Stimulated activated CD8-positive, alpha-beta memory T cell treated with anti-CD3 and anti-CD28 coated beads, Interleukin-4, amount 100 ng/mL, for 48 hours (primary cell): ENCODE measurements around the gene WDR81.
A peak's percentile ranks its signal among the peaks of the same experiment; 100 is the strongest.
"Not testable (repeated sequence)": the region's sequence is repeated elsewhere in the genome, so short reads cannot be mapped to it uniquely, and the experiment has no call there.

ENCODE experiments used
- DNase-seq: peaks from one replicate; pipeline ENCODE4 v3.0.0-alpha.2; 2020

The WDR81 gene

DNA sequence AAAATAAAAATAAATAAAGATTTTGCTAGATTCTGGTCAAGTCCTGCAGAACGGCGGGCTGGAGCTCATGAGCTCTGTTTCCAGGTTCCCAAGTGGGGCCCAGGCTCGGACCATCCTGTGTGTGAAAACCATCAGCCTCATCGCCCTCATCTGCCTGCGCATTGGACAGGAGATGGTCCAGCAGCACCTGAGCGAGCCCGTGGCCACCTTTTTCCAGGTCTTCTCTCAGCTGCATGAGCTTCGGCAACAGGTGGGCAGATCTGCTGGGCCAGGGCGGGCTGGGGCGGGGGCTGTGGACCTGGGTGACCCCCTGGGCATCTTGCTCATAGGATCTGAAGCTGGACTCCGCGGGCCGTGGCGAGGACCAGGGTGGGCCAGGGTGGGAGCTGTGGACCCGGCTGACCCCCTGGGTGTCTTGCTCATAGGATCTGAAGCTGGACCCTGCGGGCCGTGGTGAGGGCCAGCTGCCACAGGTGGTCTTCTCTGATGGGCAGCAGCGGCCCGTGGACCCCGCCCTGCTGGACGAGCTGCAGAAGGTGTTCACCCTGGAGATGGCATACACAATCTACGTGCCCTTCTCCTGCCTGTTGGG lies 7.8 kb downstream of the WDR81 start:
- DNase-seq = no peak

DNA sequence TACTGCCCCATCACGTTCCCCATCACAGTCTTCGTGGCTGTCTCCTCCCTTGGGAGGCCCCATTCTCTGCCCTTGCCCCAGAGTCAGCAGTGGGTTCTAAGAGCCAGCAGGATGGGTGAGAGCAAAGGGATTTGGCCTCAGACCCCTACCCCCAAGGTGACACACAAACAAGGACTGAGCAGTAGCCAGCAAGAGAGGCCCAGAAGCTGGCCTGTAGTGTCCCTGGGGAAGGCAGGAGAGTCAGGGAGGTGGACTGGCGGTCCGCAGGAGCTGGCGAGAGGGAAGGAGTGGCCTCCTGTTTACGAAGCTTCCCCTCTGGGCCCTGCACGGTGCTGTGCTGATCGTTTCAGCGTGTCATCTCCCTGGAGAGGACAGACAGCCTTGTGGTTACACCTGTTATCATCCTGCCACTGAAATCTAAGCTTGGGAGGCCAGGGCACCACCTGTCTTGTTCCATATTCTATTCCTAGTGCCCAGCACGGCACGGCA lies 8.4 kb downstream of the WDR81 start:
- no peak for DNase-seq

DNA sequence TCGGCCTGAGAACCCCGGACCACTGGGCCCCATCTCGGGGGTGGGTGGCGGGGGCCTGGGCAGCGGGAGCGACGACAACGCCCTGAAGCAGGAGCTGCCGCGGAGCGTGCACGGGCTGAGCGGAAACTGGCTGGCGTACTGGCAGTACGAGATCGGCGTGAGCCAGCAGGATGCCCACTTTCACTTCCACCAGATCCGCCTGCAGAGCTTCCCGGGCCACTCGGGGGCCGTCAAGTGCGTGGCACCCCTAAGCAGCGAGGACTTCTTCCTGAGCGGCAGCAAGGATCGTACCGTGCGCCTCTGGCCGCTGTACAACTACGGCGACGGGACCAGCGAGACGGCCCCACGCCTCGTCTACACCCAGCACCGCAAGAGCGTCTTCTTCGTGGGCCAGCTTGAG lies 9.3 kb downstream of the WDR81 start:
- no peak for DNase-seq

DNA sequence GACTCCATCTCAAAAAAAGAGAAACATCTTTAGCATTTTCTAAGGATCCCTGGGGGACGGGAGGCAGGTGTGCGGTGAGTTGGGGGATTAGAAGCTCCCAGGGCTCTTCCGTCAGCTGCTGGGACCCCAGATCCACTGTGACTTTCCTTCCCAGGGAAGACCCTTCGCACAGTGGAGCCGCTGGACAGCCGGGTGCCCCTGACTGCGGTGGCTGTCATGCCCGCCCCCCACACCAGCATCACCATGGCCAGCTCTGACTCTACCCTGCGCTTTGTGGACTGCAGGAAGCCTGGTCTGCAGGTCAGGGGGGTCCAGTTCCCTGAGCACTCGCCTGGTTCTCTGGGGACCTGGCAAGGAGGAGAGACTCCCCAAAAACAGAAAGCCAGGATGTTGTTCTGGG lies 10.9 kb downstream of the WDR81 start:
- no peak for DNase-seq

DNA sequence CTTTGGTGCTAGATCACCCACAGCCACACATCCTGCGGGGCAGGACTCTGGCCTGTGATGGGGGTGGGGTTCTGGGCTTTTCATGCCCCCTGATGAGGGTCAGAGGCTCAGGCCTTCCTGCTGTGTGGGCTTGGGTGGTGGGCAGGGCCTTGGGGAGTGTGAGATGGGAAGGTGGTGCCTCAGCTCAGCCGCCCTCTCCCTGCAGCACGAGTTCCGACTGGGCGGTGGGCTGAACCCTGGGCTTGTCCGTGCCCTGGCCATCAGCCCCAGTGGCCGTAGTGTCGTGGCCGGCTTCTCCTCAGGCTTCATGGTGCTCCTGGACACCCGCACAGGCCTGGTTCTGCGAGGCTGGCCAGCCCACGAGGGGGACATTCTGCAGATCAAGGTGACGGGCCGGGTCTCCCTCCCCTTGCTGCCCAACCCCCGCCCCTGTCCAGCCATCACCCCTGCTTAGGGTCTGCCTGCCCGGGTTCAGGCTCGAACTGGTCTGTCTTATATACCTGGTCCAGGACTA lies 11.4 kb downstream of the WDR81 start:
- DNase-seq = no peak

DNA sequence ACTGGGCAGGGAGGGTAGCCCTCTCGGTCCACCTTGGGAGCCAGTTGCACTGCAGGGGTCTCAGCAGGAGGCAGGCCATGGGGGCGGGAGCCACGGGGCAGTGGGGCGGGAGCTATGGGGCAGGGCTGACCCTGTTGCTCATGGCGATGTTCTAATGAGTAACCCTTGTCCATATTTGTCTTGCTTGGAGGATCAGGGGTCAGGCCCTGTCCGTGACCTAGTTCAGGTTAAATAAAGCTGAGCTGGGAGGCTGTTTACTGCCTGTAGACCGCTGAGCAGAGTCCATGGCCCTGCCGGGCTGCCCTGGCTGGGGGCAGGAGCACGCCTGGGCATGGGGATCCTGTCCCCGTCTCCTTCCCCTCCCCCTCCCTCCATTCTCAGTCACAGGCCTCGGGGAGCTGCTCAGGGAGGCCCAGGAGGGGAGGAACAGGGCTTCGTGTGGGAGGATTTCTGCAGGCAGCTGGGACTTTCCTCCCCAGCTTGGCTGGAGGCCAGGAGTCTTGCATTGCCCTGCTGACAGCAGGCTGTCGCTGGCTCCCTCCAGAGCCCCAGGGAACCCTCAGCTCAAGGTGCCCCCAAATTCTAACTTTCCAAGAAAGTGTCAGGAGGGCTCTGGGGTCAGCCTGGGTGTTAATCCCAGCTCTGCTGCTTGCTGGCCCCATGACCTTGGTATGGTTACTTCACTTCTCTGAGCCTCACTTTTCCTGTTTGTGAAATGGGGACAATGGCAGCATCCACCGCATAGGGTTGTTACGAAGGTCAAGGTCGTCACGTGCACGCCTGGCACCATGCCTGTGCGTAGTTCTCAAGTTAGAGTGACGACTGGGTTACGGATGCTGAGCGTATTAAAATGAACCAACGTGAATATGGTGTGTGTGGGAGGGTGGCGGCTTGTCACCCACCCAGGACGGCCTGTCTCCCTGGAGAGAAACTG lies 12.1 kb downstream of the WDR81 start:
- peak; percentile 69 for DNase-seq

DNA sequence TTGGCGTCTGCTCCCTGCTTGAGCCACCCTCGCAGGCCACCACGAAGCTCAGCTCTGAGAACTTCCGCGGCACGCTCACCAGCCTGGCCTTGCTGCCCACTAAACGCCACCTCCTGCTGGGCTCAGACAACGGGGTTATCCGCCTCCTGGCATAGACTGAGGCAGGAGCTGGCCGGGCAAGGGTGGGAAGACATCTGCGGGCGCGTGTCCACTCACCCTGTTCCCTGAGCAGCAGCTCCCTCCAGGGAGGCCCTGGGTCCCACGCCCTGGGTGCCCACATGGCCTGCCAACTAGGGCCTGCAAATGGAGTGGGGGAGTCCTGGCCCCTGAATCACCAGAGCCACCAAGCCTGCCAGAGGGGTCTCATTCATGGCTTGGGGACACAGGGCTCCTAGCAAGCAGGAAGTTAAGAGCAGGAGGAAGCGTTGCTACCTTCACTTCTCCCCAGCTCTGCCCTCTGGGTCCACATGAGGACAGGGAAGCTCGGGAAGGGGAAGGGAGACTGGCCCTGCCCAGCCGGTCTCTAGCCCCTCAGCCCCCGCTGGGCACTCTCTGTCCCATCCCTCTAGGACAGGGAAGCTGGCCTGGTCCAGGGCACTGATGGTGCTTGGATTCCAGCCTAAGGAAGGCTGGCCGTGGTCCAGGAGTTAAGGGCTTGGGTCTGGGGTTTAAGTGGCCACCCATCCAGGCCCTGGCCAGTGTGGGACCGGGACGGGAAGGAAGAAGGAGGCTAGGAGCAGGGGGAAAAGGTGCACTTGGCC lies 13.2 kb downstream of the WDR81 start:
- no peak for DNase-seq

DNA sequence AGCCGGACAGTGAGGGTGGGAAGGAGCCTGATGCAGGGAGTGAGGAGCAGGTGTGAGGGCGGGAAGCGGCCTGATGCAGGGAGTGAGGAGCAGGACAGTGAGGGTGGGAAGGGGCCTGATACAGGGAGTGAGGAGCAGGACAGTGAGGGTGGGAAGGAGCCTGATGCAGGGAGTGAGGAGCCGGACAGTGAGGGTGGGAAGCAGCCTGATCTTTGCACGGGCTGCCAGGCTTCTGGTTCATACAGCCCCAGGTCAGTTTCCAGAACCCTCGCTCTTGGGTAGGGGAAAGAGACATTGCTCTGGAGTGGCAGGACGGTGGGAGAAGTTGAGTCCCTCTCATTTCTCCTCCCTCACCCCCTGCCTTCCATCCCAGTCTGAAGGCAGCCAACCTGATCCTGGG lies 17.4 kb downstream of the WDR81 start:
- DNase-seq = not testable (repeated sequence)

DNA sequence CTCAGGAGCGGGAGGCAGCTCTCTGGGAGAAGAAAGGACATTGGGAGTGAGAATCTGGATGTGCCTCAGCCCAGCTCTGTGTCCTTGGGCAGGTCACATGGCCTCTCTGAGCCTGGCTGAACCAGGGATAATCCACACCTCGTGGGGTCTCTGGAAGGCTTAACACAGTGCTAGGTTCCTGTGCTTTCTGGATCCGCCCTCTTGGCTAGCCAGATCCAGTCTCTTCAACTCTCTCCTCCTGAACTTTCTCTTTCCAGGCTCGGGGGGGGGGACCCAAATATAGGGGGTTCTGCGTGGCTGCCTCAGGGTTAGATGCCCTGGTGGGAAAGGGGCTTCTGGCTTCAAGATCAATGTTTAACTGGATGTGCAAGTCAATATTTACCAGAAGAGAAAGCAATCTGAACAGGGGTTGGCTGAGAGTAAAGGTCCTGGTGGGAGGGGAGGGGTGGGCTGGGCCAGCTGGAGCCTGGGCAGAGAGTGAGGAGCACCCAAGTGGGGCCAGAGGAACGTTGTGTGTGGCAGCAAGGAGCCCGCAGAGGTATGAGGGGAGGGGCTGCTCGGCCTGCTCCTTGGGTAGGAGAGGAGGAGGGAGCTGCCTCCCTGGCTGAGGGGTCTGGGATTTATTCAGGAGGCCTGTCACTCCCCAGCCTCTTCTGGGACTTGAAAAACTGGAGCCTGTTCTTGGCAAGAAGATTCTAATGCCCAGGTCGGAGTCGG lies 18.0 kb downstream of the WDR81 start, which contains the start of gene SERPINF2:
SERPINF2 (plus strand) TSS at position 501 of the 717 bp plus-strand sequence. CDS start 2,125 bp downstream, outside the sequence.
- DNase-seq = no peak

DNA sequence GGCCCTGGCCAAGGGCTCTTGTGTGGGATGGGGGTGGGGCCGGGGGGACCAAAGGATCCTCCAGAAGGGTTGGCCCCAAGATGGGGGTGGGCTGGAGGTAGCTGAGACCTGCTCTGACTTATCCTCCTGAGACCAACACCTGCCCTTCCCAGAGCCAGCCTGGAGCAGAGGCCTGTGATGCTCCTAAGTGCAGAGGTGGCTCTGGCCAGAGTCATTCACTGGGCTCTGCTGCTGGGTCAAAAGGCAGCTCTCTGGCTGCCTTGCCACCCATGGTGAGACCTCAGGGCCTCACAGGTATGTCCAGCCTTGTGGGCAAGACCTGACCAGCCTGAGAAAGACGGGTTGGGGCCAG lies 18.6 kb downstream of the WDR81 start:
- DNase-seq = no peak

DNA sequence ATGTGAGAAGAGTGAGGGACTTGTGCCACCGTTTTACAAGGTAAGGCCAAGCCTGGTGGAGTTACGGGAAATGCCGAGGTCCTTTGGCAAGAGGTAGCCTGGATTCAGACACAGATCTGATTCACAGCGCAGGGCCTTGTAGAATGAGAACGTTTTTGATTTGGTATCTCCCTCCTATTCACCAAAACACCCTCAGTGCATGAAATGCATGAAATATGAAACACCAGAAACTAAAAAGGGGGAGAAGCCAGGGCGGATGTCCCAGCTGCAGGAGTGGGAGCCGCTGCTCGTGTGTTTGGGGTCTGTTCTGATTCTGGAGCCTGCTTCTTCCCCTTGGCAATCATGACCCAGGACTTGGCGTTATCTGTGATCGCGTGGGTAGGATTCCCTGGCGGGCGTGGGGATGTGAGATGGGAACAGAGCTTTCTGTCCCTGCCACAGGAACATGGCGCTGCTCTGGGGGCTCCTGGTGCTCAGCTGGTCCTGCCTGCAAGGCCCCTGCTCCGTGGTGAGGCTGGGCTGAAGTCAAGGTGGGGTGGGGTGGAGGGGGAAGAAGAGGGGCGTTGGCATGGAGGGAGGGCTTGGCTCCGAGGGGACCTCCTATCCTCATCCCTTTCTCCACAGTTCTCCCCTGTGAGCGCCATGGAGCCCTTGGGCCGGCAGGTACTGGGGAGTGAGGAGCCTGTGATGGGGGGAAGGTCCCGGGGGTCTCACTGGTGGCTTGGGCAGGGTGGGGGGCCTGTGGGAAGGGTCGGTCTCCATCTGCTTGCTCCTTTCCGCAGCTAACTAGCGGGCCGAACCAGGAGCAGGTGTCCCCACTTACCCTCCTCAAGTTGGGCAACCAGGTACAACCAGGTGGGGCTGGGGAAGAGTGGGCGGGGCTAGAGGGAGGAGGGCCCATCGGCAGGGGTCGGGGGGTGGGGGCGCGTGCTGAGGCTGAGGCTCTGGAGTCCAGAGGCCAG lies 20.3 kb downstream of the WDR81 start:
- DNase-seq = no peak

DNA sequence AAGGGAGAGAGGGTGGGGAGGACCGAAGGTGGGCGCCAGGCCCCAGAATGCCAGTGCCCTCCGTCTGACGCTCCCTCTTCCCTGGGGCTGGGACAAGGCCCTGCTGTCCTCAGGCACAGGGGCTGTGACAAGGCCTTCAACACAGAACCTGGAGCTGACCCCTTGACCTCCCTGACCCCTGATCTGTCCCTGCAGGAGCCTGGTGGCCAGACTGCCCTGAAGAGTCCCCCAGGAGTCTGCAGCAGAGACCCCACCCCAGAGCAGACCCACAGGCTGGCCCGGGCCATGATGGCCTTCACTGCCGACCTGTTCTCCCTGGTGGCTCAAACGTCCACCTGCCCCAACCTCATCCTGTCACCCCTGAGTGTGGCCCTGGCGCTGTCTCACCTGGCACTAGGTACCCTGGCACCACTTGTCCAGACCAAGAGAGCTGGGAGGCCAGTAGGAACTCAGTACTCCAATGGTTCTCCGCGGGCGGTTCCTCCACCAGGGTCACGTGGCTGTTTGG lies 21.1 kb downstream of the WDR81 start:
- DNase-seq = no peak

DNA sequence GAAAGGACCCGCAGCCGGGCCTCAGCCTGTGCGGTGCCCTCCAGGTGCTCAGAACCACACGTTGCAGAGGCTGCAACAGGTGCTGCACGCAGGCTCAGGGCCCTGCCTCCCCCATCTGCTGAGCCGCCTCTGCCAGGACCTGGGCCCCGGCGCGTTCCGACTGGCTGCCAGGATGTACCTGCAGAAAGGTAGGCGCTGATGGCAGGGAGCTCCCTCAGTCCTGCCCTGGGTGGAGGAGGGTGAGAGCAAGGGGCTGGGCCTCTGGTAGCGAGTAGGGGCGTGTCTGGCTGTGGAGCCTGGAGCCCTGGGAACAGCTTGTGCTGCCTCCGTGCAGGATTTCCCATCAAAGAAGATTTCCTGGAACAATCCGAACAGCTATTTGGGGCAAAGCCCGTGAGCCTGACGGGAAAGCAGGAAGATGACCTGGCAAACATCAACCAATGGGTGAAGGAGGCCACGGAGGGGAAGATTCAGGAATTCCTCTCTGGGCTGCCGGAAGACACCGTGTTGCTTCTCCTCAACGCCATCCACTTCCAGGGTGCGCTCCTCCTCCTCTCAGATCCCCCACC lies 22.6 kb downstream of the WDR81 start:
- DNase-seq = no peak

DNA sequence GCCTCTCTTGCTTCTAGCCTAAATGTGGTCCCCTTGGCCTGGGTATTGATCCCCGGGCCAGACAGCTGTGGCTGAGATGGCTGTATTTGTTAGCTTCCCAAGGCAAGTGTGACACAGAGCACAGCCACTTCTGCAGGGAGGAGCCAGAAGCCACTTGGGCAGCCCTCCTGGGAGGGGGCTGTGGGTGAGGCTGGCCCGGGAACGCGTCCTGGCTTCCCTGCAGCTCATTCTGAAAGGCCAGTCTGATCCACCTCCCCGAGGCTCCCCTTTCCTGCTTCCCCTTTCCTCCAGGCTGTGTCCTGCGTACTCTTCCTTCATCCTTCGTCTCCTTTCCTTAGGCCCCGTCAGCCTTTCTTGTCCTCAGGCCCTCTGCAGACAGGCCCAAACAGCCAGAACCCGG lies 26.1 kb downstream of the WDR81 start:
- no peak for DNase-seq

DNA sequence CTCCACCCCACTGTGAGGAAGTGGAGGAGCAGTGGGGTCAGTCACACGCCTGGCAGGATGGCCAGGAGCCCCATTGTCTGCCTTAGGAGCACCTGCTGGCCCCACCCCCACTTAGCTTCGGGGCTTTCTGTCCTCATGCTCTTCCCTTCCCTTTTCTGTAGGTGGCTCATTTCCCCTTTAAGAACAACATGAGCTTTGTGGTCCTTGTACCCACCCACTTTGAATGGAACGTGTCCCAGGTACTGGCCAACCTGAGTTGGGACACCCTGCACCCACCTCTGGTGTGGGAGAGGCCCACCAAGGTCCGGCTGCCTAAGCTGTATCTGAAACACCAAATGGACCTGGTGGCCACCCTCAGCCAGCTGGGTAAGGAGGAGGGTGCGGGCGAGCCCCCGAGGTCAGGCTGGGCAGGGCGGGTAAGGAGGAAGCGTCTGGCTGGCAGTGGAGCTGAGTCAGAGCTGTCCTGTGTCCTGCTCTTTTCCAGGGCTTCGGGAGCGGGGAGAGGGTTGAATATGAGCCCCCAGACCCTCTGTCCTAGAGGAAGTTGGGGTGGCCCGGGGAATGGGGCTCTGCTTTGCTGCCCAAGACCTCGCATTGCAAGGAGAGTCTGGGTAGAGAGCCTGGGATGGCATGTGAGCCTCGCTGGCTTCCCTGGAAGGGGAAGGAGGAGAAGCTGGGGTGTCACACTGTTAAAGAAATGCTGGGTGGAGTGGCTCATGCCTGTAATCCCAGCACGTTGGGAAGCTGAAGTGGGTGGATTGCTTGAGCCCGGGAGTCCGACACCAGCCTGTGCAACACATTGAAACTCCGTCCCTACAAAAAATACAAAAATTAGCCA lies 28.1 kb downstream of the WDR81 start:
- no peak for DNase-seq

DNA sequence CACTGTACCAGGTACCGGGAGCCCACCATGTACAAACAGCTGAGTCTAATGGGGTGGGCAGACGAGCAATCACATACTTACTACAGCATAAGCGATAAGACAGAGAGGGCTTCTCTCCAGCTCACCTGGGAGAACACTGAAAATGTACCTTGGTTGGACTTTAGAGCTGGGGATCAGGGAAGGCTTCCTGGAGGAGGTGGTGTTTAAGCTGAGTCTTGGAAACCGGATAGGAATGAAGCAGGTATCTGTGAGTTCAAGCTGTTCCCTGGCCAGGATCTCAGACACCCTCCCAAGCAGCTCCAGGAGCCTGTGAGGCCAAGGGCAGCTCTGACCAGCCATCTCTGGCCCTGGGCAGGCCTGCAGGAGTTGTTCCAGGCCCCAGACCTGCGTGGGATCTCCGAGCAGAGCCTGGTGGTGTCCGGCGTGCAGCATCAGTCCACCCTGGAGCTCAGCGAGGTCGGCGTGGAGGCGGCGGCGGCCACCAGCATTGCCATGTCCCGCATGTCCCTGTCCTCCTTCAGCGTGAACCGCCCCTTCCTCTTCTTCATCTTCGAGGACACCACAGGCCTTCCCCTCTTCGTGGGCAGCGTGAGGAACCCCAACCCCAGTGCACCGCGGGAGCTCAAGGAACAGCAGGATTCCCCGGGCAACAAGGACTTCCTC lies 29.4 kb downstream of the WDR81 start:
- DNase-seq = no peak

DNA sequence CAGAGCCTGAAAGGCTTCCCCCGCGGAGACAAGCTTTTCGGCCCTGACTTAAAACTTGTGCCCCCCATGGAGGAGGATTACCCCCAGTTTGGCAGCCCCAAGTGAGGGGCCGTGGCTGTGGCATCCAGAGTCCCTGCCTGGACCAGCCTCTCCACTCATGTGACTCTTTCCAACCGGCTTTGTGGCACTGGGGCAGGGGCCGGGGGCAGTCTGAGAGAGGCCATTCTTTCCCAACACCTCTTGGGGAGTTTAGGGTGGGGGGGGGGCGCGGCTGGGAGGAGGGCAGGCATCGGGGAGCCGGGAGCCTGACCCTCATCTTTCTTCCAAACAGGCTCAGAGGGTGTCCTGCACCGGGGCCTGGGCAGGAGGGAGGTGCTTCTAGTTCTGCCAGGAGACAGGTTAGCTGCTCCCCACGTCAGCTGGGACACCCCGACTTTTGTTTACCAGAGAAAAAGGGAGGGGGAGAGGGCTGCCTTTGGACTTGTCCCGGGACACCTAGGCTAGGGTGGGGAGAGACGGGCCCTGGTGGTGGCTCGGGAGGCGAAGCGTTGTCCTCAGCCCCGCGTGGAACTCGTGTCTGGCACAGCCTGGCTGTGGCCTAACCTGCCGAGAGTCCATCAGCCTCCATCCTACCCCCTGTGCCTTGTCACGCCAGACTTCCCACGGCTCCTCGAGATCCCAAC lies 30.1 kb downstream of the WDR81 start:
- no peak for DNase-seq

DNA sequence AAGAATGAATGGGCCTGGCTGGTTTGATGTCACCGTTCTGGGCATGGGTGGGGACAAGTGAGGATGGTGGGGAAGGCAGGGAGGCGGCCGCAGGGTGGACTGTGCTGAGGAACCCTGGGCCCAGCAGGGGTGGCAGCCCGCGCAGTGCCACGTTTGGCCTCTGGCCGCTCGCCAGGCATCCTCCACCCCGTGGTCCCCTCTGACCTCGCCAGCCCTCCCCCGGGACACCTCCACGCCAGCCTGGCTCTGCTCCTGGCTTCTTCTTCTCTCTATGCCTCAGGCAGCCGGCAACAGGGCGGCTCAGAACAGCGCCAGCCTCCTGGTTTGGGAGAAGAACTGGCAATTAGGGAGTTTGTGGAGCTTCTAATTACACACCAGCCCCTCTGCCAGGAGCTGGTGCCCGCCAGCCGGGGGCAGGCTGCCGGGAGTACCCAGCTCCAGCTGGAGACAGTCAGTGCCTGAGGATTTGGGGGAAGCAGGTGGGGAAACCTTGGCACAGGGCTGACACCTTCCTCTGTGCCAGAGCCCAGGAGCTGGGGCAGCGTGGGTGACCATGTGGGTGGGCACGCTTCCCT lies 30.8 kb downstream of the WDR81 start:
- no peak for DNase-seq
